Measurements from ENCODE around the gene PDPK1. TPM values are rescaled to one million over a fixed set of nuclear protein-coding genes. Genes with fewer than 3 reads are reported as not detected.
"Not testable (repeated sequence)": the region's sequence is repeated elsewhere in the genome, so short reads cannot be mapped to it uniquely, and the experiment has no call there.

The PDPK1 gene
- total RNA-seq, 4 donors from 2014 or later, result 24.5 to 42.4 (median 34.7) TPM

GRCh38 chr16:2598723-2599122 lies 60.9 kb downstream of the PDPK1 start:
- Histone ChIP-seq H3K4me3 (no peak overlapping the region), H3K27ac (peak overlapping the region; percentile 85 to 87 (median 85)), H3K36me3 (peaks cover 0 to 8% of the 10 kb centered on the region in 2 donors), H3K27me3 (no peaks in the 10 kb centered on the region), H3K9me3 (no peaks in the 10 kb centered on the region), H3K4me1 (peaks cover 36 to 49% of the 10 kb centered on the region in 2 donors)
- no peak for TF ChIP-seq CTCF (IDR thresholded peaks at IDR 0.05 in 4 of 5, conservative IDR thresholded peaks at IDR 0.05 in 1 of 5)
- TF ChIP-seq POLR2A (IDR thresholded peaks at IDR 0.05), result no peak
- DNase-seq (no peak), ATAC-seq (no peak)
- in situ Hi-C loops (cut with MboI; ENCODE audit: low sequenced_read_pairs in 4 of 4), result no loop called here
- intact Hi-C loops (cut with DNase I; ENCODE audit: low total_unique reads), result loop anchor here (10.0 kb wide), 1 partner anchor 64 kb away; the partner anchor contains the start of genes CEMP1 and PDPK1

- H3K4me3 ChIP-seq; in situ Hi-C loops (cut with MboI; ENCODE audit: low sequenced_read_pairs in 4 of 4); H3K27me3 ChIP-seq; H3K9me3 ChIP-seq; H3K36me3 ChIP-seq: not testable (repeated sequence)
- peak; percentile 55 to 67 for ATAC-seq
- H3K27ac ChIP-seq, result peak overlapping the region; percentile 85 to 87 (median 85)
- peak in 1 of 2 donors; percentile 74 for DNase-seq
- intact Hi-C loops (cut with DNase I; ENCODE audit: low total_unique reads), result loop anchor here (10.0 kb wide), 1 partner anchor 64 kb away; the partner anchor contains the start of genes CEMP1 and PDPK1
- peaks cover 37 to 49% of the 10 kb centered on the region in 2 donors for H3K4me1 ChIP-seq
Observed at GRCh38 chr16:2599165-2599564, 61.3 kb downstream of the PDPK1 start.

- in situ Hi-C loops (cut with MboI; ENCODE audit: low sequenced_read_pairs in 4 of 4); H3K27me3 ChIP-seq; H3K9me3 ChIP-seq; H3K36me3 ChIP-seq: not testable (repeated sequence)
- H3K4me3 ChIP-seq, result peak overlapping the region in 1 of 4 donors; percentile 11
- peak in 1 of 2 donors; percentile 0 for TF ChIP-seq POLR2A (IDR thresholded peaks at IDR 0.05)
- peak overlapping the region; percentile 85 to 87 (median 85) for H3K27ac ChIP-seq
- intact Hi-C loops (cut with DNase I; ENCODE audit: low total_unique reads), result loop anchor here (10.0 kb wide), 1 partner anchor 65 kb away; the partner anchor contains the start of genes CEMP1 and PDPK1
- peak; percentile 27 to 61 for ATAC-seq
- H3K4me1 ChIP-seq, result peaks cover 38 to 45% of the 10 kb centered on the region in 2 donors
- peak in 1 of 2 donors; percentile 81 for DNase-seq
Observed at GRCh38 chr16:2599785-2600184, 62.0 kb downstream of the PDPK1 start.

- ATAC-seq; H3K36me3 ChIP-seq; DNase-seq; H3K4me3 ChIP-seq; in situ Hi-C loops (cut with MboI; ENCODE audit: low sequenced_read_pairs in 4 of 4); intact Hi-C loops (cut with DNase I; ENCODE audit: low total_unique reads); H3K9me3 ChIP-seq; H3K27me3 ChIP-seq: not testable (repeated sequence)
- Histone ChIP-seq H3K27ac (peak overlapping the region; percentile 57 to 90 (median 75)), H3K4me1 (peaks cover 37 to 50% of the 10 kb centered on the region in 2 donors)
Observed at GRCh38 chr16:2601301-2602025, 63.6 kb downstream of the PDPK1 start.

- H3K36me3 ChIP-seq; ATAC-seq; DNase-seq; H3K4me3 ChIP-seq; in situ Hi-C loops (cut with MboI; ENCODE audit: low sequenced_read_pairs in 4 of 4); H3K27me3 ChIP-seq; intact Hi-C loops (cut with DNase I; ENCODE audit: low total_unique reads); H3K9me3 ChIP-seq: not testable (repeated sequence)
- H3K4me1 ChIP-seq, result peaks cover 30 to 43% of the 10 kb centered on the region in 2 donors
- H3K27ac ChIP-seq, result peak overlapping the region; percentile 83 to 93 (median 88)
Observed at GRCh38 chr16:2602175-2602574, 64.4 kb downstream of the PDPK1 start.

- Histone ChIP-seq H3K4me3 (peak overlapping the region; percentile 72 to 96 (median 90)), H3K27ac (peak overlapping the region; percentile 83 to 93 (median 88)), H3K9me3 (no peaks in the 10 kb centered on the region), H3K36me3 (no peaks in the 10 kb centered on the region), H3K4me1 (peaks cover 25 to 40% of the 10 kb centered on the region in 2 donors), H3K27me3 (no peaks in the 10 kb centered on the region)
- TF ChIP-seq POLR2A (IDR thresholded peaks at IDR 0.05) (peak; percentile 92 to 95), CTCF (IDR thresholded peaks at IDR 0.05 in 4 of 5, conservative IDR thresholded peaks at IDR 0.05 in 1 of 5) (no peak)
- DNase-seq (peak; percentile 94 to 96), ATAC-seq (peak; percentile 77 to 90)
- intact Hi-C loops (cut with DNase I; ENCODE audit: low total_unique reads), result loop anchor here (1.0 kb wide), 1 partner anchor 79 kb away; the partner anchor contains the start of gene KCTD5
- in situ Hi-C loops (cut with MboI; ENCODE audit: low sequenced_read_pairs in 4 of 4), result no loop called here
Observed at GRCh38 chr16:2603165-2604015, 65.6 kb downstream of the PDPK1 start.

GRCh38 chr16:2604016-2604369 lies 66.2 kb downstream of the PDPK1 start:
- intact Hi-C loops (cut with DNase I; ENCODE audit: low total_unique reads); ATAC-seq; H3K36me3 ChIP-seq; in situ Hi-C loops (cut with MboI; ENCODE audit: low sequenced_read_pairs in 4 of 4); H3K9me3 ChIP-seq; DNase-seq; H3K27me3 ChIP-seq: not testable (repeated sequence)
- peak overlapping the region; percentile 83 to 93 (median 88) for H3K27ac ChIP-seq
- H3K4me3 ChIP-seq, result peak overlapping the region; percentile 72 to 96 (median 90)
- peaks cover 19 to 34% of the 10 kb centered on the region in 2 donors for H3K4me1 ChIP-seq

GRCh38 chr16:2606820-2607219 lies 69.0 kb downstream of the PDPK1 start:
- DNase-seq; ATAC-seq; H3K27me3 ChIP-seq; intact Hi-C loops (cut with DNase I; ENCODE audit: low total_unique reads); H3K9me3 ChIP-seq; in situ Hi-C loops (cut with MboI; ENCODE audit: low sequenced_read_pairs in 4 of 4); H3K27ac ChIP-seq; H3K4me3 ChIP-seq: not testable (repeated sequence)
- Histone ChIP-seq H3K4me1 (peaks cover 12 to 33% of the 10 kb centered on the region in 2 donors), H3K36me3 (peaks cover 0 to 13% of the 10 kb centered on the region in 2 donors)

GRCh38 chr16:2609345-2609744 lies 71.5 kb downstream of the PDPK1 start:
- in situ Hi-C loops (cut with MboI; ENCODE audit: low sequenced_read_pairs in 4 of 4); H3K27ac ChIP-seq; H3K4me3 ChIP-seq; DNase-seq; intact Hi-C loops (cut with DNase I; ENCODE audit: low total_unique reads); H3K27me3 ChIP-seq; H3K9me3 ChIP-seq: not testable (repeated sequence)
- Histone ChIP-seq H3K4me1 (peaks cover 7 to 17% of the 10 kb centered on the region in 2 donors), H3K36me3 (peaks cover 0 to 13% of the 10 kb centered on the region in 2 donors)
- ATAC-seq, result peak in 1 of 2 donors; percentile 41

Data from gastrocnemius medialis (tissue), 4 donors.